K562 (cell line): ENCODE results near the gene GPR15. TPM values are rescaled to one million over a fixed set of nuclear protein-coding genes. Genes with fewer than 3 reads are reported as not detected.

Experiments used
- CCAR2 ChIP-seq: fragments of 200-400 bp; formaldehyde crosslinking; IDR thresholded peaks from 2 replicates; pipeline ENCODE4 v1.6.1; 2017; ENCODE audit warnings: mild to moderate bottlenecking, low read depth, low read length
- E2F3 ChIP-seq: fragments of 250-450 bp; sonication (Bioruptor Pico); IDR thresholded peaks from 2 replicates; pipeline ENCODE4 v1.4.0; 2020; ENCODE audit warnings: mild to moderate bottlenecking
- EHMT2 ChIP-seq: fragments of 450-650 bp; IDR thresholded peaks from 2 replicates; pipeline ENCODE4 v1.6.1; 2018; ENCODE audit warnings: antibody characterized with exemption
- FUS ChIP-seq: fragments of 200-400 bp; formaldehyde crosslinking; optimal IDR thresholded peaks from 2 replicates; pipeline ENCODE3; 2017; ENCODE audit warnings: low read depth, low read length
- GABPA ChIP-seq: fragments of 200-800 bp; sonication (Bioruptor generic); conservative IDR thresholded peaks from 2 replicates; pipeline ENCODE4 v1.6.1; 2016; ENCODE audit warnings: low read depth, missing genetic modification characterization, missing compliant biosample characterization
- HEY1 ChIP-seq: fragments of 250-450 bp; sonication (Bioruptor Pico); IDR thresholded peaks from 2 replicates; pipeline ENCODE4 v1.5.0; 2020; ENCODE audit warnings: mild to moderate bottlenecking, moderate library complexity, borderline replicate concordance
- IRF2 ChIP-seq: sonication (generic); formaldehyde crosslinking; IDR thresholded peaks from 2 replicates; pipeline ENCODE4 v1.8.1; 2022; ENCODE audit warnings: mild to moderate bottlenecking, missing genetic modification reagents
- KAT2B ChIP-seq: IDR thresholded peaks from one replicate; pipeline ENCODE4 v1.6.1; 2012; ENCODE audit warnings: low read depth, mild to moderate bottlenecking, control low read depth, inconsistent platforms, low read length, moderate library complexity
- MECOM ChIP-seq: fragments of 250-450 bp; sonication (Bioruptor Pico); IDR thresholded peaks from 2 replicates; pipeline ENCODE4 v1.8.0; 2022; ENCODE audit warnings: inconsistent platforms
- MTA3 ChIP-seq: fragments of 450-650 bp; formaldehyde crosslinking; IDR thresholded peaks from 2 replicates; pipeline ENCODE4 v1.6.1; 2017; ENCODE audit warnings: mild to moderate bottlenecking, borderline replicate concordance
- NFYB ChIP-seq: IDR thresholded peaks from 2 replicates; pipeline ENCODE4 v1.6.1; 2011; ENCODE audit warnings: mild to moderate bottlenecking, moderate library complexity; ENCODE audit not compliant: insufficient read length; ENCODE audit errors: extremely low read depth
- RBM15 ChIP-seq: fragments of 200-400 bp; formaldehyde crosslinking; IDR thresholded peaks from 2 replicates; pipeline ENCODE4 v1.6.1; 2018; ENCODE audit warnings: mild to moderate bottlenecking, low read length, moderate library complexity; ENCODE audit not compliant: insufficient read depth
- TFAM ChIP-seq: fragments of 250-450 bp; sonication (Bioruptor Pico); conservative IDR thresholded peaks from 2 replicates; pipeline ENCODE4 v1.5.0; 2021; ENCODE audit warnings: mild to moderate bottlenecking, moderate library complexity
- ZEB2 ChIP-seq: fragments of 450-650 bp; IDR thresholded peaks from 2 replicates; pipeline ENCODE4 v1.6.1; 2016
- ZNF644 ChIP-seq: fragments of 200-800 bp; sonication (Bioruptor generic); IDR thresholded peaks from 2 replicates; pipeline ENCODE4 v1.6.1; 2016; ENCODE audit warnings: low read depth, missing genetic modification characterization, missing compliant biosample characterization
- ZNF699 ChIP-seq: fragments of 250-450 bp; sonication (Bioruptor Pico); IDR thresholded peaks from 2 replicates; pipeline ENCODE4 v1.8.0; 2021; ENCODE audit warnings: mild to moderate bottlenecking, moderate library complexity; ENCODE audit not compliant: insufficient replicate concordance
- ZNF75A ChIP-seq: fragments of 450-650 bp; formaldehyde crosslinking; IDR thresholded peaks from 2 replicates; pipeline ENCODE4 v1.4.0; 2020; ENCODE audit warnings: mild to moderate bottlenecking
- ZNF785 ChIP-seq: fragments of 250-450 bp; sonication (Bioruptor Pico); IDR thresholded peaks from 2 replicates; pipeline ENCODE4 v1.4.0; 2020; ENCODE audit warnings: mild to moderate bottlenecking
- ZNF830 ChIP-seq: fragments of 250-450 bp; sonication (Bioruptor Pico); IDR thresholded peaks from 2 replicates; pipeline ENCODE4 v1.5.0; 2021; ENCODE audit warnings: mild to moderate bottlenecking
- polyA plus RNA-seq, 8 experiments: library from polyadenylated mRNA; depleted of rRNA in 4 of 8; stranded (reverse) in 5 of 8; unstranded in 3 of 8; fragments of >200 nt; fragmentation: Nextera tagmentation in 2 of 8; fragmentation: Illumina TruSeq in 1 of 8; extraction: Ambion mirVana in 2 of 8; extraction: Trizol in 1 of 8; gene quantifications; 2 replicates each; pipeline versions ENCODE4 v1.2.1 to v1.2.3, GENCODE V29; 2011 to 2014; ENCODE audit warnings: inconsistent platforms in 1 of 8, missing spikeins in 1 of 8
- total RNA-seq, 7 experiments: library from RNA; depleted of rRNA in 6 of 7; stranded (reverse); fragments of >200 nt in 6 of 7; fragmentation: Illumina TruSeq in 2 of 7; extraction: Trizol in 2 of 7; gene quantifications; 2 replicates each; pipeline versions ENCODE4 v1.2.1 to v1.2.3, GENCODE V29; 2011 to 2021; ENCODE audit warnings: low replicate concordance in 1 of 7
- TF ChIP-seq, protein P1 (sequence below): fragments of 250-450 bp; sonication (Bioruptor Pico); IDR thresholded peaks from 2 replicates; pipeline ENCODE4 v1.5.0; 2021
- TF ChIP-seq, protein P2 (sequence below): sonication (generic); formaldehyde crosslinking; IDR thresholded peaks from 2 replicates; pipeline ENCODE4 v1.8.0; 2022; ENCODE audit warnings: mild to moderate bottlenecking, missing genetic modification reagents, borderline replicate concordance
- TF ChIP-seq, protein P3 (sequence below): fragments of 250-450 bp; sonication (Bioruptor Pico); IDR thresholded peaks from 2 replicates; pipeline ENCODE4 v1.4.0; 2020; ENCODE audit warnings: mild to moderate bottlenecking, moderate library complexity
- TF ChIP-seq, protein P4 (sequence below): IDR thresholded peaks from 2 replicates; pipeline ENCODE4 v1.6.1; 2014; ENCODE audit warnings: antibody characterized with exemption

GPR15 gene
- total and polyA plus RNA-seq, 9 of the 15 experiments (the other 6 are each of a cell fraction or from before 2014, with no cell fraction given), result 0.13 TPM; not detected in 8

DNA sequence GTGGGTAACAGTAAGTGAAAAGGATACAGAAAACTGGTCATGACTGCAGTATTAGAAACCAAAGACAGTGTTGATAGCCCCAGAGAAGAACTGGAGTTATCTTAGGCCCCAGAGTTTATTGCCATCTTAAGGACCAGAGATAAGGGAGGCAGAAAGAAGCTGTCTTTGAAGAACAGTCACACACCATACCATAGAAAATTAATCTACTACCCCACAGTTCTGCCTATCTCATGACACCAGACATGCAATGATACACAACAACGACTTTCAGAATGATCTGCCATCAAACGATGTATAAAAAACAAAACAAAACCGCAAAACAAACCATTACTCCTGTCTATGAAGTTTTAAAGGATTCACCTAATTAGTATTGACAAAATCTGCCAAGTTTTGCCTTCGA is 52.0 kb downstream of the GPR15 start (continued):
- TF ChIP-seq GABPA (tag) (no peak), RBM15 (no peak), ZNF75A (no peak), ZNF830 (CRISPR knock-in tag) (no peak), ZNF699 (CRISPR knock-in tag) (no peak), EHMT2 (peak; percentile 64; the same call in 1 of the 2 replicates), E2F3 (CRISPR knock-in tag) (no peak), CCAR2 (no peak), MECOM (CRISPR knock-in tag) (peak; percentile 36; the same call in 1 of the 2 replicates), FUS (no peak), ZNF785 (CRISPR knock-in tag) (no peak), ZEB2 (peak; percentile 70), TFAM (CRISPR knock-in tag) (no peak), MTA3 (peak; percentile 51; the same call in 1 of the 2 replicates), KAT2B (no peak), IRF2 (no peak), NFYB (no peak), HEY1 (no peak), ZNF644 (tag) (peak; percentile 87)
- TF ChIP-seq, protein P1, sequence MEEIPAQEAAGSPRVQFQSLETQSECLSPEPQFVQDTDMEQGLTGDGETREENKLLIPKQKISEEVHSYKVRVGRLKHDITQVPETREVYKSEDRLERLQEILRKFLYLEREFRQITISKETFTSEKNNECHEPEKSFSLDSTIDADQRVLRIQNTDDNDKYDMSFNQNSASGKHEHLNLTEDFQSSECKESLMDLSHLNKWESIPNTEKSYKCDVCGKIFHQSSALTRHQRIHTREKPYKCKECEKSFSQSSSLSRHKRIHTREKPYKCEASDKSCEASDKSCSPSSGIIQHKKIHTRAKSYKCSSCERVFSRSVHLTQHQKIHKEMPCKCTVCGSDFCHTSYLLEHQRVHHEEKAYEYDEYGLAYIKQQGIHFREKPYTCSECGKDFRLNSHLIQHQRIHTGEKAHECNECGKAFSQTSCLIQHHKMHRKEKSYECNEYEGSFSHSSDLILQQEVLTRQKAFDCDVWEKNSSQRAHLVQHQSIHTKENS (CRISPR knock-in tag), result no peak
- TF ChIP-seq, protein P2, sequence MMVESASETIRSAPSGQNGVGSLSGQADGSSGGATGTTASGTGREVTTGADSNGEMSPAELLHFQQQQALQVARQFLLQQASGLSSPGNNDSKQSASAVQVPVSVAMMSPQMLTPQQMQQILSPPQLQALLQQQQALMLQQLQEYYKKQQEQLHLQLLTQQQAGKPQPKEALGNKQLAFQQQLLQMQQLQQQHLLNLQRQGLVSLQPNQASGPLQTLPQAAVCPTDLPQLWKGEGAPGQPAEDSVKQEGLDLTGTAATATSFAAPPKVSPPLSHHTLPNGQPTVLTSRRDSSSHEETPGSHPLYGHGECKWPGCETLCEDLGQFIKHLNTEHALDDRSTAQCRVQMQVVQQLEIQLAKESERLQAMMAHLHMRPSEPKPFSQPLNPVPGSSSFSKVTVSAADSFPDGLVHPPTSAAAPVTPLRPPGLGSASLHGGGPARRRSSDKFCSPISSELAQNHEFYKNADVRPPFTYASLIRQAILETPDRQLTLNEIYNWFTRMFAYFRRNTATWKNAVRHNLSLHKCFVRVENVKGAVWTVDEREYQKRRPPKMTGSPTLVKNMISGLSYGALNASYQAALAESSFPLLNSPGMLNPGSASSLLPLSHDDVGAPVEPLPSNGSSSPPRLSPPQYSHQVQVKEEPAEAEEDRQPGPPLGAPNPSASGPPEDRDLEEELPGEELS (CRISPR knock-in tag), result no peak
- TF ChIP-seq, protein P3, sequence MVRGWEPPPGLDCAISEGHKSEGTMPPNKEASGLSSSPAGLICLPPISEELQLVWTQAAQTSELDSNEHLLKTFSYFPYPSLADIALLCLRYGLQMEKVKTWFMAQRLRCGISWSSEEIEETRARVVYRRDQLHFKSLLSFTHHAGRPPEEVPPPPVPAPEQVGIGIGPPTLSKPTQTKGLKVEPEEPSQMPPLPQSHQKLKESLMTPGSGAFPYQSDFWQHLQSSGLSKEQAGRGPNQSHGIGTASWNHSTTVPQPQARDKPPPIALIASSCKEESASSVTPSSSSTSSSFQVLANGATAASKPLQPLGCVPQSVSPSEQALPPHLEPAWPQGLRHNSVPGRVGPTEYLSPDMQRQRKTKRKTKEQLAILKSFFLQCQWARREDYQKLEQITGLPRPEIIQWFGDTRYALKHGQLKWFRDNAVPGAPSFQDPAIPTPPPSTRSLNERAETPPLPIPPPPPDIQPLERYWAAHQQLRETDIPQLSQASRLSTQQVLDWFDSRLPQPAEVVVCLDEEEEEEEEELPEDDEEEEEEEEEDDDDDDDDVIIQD (CRISPR knock-in tag), result no peak
- TF ChIP-seq, protein P4, sequence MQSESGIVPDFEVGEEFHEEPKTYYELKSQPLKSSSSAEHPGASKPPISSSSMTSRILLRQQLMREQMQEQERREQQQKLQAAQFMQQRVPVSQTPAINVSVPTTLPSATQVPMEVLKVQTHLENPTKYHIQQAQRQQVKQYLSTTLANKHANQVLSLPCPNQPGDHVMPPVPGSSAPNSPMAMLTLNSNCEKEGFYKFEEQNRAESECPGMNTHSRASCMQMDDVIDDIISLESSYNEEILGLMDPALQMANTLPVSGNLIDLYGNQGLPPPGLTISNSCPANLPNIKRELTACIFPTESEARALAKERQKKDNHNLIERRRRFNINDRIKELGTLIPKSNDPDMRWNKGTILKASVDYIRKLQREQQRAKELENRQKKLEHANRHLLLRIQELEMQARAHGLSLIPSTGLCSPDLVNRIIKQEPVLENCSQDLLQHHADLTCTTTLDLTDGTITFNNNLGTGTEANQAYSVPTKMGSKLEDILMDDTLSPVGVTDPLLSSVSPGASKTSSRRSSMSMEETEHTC, result peak; percentile 47; the same call in 1 of the 2 replicates
